Inflammatory macrophage (primary cell): ENCODE data around the gene CD3G.
A peak's percentile ranks its signal among the peaks of the same experiment; 100 is the strongest.
"Not testable (repeated sequence)": the region's sequence is repeated elsewhere in the genome, so short reads cannot be mapped to it uniquely, and the experiment has no call there.

Source experiments
- DNase-seq, 2 donors: peaks; one replicate each; pipeline ENCODE4 v3.0.0-alpha.2; 2020 to 2022
- total RNA-seq, 18 experiments: gene quantifications; one replicate each; lab custom pipeline; 2026; ENCODE audit warnings: mixed read lengths in 6 of 18, inconsistent platforms in 2 of 18; lab: John Stamatoyannopoulos, UW

Gene CD3G
- 0 to 0.12 (median 0) reads per million in 18 experiments for total RNA-seq

DNA sequence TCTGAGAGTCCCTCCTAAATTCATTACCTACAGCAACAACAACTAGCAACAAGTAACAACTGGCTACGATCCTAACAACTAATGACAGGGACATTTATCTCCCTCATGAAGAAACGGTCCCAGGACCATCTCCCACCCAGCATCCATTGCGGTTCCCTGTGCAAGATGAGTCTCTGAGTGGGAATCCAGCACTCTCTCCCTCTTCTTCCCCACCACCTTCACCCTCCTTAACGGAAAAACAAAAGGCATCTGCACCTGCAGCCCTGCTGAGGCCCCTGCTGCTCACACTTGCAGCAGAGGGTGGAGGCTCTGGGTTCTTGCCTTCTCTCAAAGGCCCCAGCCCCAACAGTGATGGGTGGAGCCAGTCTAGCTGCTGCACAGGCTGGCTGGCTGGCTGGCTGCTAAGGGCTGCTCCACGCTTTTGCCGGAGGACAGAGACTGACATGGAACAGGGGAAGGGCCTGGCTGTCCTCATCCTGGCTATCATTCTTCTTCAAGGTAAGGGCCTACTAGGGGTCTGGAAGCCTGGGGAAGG, at the start of gene CD3G:
CD3G (plus strand) TSS at position 364 of the 535 bp plus-strand sequence; CDS start at position 444, 80 bp downstream.
- DNase-seq: no peak

- DNase-seq: peak in 1 of 2 donors; percentile 26
Measured at GRCh38 chr11:118295199-118295598, 48.9 kb upstream of the CD3G start.

- peak; percentile 46 to 60 for DNase-seq
Measured at GRCh38 chr11:118295815-118296454, 48.2 kb upstream of the CD3G start.

- no peak for DNase-seq
Measured at GRCh38 chr11:118301600-118302195, 42.4 kb upstream of the CD3G start.

DNA sequence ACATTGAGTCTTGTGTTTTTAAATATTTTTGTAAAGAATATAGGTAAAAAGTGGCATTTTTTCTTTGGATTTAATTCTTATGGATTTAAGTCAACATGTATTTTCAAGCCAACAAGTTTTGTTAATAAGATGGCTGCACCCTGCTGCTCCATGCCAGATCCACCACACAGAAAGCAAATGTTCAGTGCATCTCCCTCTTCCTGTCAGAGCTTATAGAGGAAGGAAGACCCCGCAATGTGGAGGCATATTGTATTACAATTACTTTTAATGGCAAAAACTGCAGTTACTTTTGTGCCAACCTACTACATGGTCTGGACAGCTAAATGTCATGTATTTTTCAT, 39.9 kb upstream of the CD3G start:
- no peak for DNase-seq

- no peak for DNase-seq
Measured at GRCh38 chr11:118304568-118305248, 39.4 kb upstream of the CD3G start, which contains the start of gene CD3E. TSS of gene CD3E (plus strand) at chr11:118304730. CDS start at chr11:118304953, 223 bp downstream.

DNA sequence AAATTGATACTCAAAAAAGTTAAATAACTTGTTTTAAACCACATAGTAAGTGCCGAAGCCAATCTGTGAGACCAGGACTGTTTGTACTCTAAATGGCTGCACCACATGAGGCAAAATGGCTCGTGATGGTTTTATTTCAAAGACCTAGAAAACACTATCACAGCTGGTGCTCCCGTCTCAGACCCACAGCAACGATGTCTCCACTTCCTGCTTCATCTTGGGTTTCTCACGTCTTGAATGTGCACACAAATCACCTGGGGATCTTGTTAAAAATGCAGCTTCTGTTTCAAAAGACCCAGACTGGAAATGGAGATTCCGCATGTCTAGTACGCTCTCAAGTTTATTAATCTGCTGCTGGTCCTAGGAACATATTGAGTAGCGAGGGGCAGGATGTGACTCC, 38.4 kb upstream of the CD3G start:
- no peak for DNase-seq

DNA sequence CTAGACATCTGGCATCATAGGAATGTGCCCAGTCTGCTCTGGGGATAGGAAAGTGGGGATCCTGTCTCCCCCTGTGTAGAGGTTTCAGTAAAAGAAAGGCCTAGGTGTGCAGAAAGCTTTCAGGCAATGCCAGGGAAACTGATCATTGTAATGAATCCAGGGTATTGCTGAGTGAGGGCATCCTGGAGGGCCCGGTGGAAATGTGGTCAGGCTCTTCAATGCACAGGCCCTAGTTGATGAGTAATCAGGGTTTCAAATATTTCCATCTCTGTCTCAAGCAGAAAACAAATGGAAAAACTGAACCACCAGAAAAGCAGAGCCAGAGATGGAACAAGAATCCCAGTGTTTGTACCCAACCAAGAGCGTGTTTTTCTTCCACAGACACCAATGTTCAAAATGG, 37.6 kb upstream of the CD3G start:
- DNase-seq: no peak

- not testable (repeated sequence) for DNase-seq
Measured at GRCh38 chr11:118308995-118309528, 35.1 kb upstream of the CD3G start.

- DNase-seq: no peak
Measured at GRCh38 chr11:118310271-118310670, 33.9 kb upstream of the CD3G start.

DNA sequence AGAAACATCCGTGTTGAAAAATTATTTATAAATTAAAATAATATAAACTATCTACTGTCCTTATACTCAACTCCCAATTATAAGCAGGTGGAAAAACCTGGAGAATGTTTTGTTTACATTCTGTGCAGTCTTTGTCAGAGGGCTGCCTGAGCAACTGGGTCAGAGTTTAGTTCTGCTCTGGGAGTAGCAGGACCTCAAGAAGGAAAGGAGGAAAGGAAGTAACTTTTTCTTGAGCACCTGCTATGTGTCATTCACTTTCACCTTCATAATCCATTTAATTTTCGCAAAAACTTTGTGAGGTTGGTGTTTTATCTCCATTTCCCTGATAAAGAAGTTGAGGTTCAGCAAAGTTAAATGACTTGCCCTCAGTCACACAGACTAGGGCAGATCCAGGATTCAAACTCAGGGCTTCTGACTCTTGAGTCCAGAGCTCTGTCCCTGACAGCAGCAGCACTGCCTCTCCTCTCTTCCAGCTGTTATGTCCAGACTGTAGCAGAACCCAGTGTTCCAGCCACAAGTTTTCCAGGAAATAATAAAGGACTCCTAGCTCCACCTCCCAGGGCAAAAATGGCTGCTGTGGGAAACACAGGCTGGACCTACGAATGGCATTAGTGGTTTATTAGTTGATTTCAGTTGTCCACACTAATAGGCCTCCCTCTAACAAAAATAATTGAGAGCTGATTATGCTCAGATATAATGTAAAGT, 33.2 kb upstream of the CD3G start:
- no peak for DNase-seq

GRCh38 chr11:118311518-118311917, 32.6 kb upstream of the CD3G start:
- DNase-seq: no peak

- no peak for DNase-seq
Measured at GRCh38 chr11:118312328-118312727, 31.8 kb upstream of the CD3G start.

DNA sequence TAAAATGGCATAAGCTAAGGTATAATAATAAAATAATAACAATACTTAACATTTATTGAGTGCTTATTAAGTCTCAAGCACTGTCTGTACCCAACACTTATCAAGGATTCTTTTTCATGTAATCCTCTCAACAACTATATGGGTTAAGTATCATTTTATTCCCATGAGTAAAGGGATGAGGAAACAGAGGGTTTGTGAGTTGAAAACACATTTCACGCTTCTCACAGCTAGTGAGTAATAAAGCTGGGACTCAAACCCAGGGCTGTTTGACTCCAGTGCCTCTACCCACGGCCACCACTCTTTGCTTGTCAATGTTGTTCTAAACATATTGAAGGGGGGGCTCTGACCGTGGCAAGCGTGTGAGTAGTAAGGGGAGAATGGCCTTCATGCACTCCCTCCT, 30.9 kb upstream of the CD3G start:
- DNase-seq: no peak

- no peak for DNase-seq
Measured at GRCh38 chr11:118314988-118315411, 29.1 kb upstream of the CD3G start.

DNA sequence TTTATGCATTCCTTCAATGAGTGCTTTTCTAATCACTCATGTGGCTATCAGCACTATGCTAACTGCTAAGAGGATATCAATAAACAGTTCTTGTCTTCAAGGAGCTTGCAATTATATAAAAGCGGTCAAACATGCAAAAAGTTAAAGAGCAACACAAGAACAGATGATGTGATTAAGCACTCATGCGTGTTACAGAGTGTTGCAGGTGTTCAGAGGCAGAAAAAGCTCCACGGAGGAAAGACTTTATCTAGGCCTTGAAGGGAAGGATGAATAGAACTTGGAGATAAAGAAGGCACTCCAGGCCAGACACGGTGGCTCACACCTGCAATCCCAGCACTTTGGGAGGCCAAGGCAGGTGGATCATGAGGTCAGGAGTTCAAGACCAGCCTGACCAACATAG, 26.0 kb upstream of the CD3G start:
- no peak for DNase-seq

- peak; percentile 93 for DNase-seq
Measured at GRCh38 chr11:118318581-118319336, 25.4 kb upstream of the CD3G start.

- DNase-seq: peak; percentile 90 to 91
Measured at GRCh38 chr11:118319337-118319707, 24.8 kb upstream of the CD3G start.

DNA sequence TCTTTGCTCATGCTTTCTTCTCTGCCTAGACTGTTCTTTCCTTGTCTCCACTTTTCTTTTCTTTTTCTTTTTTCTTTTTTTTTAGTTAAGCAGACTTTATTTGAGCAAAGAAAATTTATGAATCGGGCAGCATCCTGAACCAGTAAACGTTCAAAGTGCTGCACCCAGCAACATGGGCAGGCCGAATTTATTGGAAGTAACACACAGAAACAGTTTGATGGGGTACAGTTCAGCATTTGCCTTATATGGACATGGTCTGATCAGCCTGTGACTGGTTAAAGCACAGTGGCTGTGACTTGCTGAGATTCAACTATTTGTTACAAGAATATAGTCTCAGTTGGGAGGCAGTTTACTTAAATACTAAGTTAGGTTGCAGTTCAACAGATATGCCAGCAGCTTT, 23.6 kb upstream of the CD3G start:
- no peak for DNase-seq

DNA sequence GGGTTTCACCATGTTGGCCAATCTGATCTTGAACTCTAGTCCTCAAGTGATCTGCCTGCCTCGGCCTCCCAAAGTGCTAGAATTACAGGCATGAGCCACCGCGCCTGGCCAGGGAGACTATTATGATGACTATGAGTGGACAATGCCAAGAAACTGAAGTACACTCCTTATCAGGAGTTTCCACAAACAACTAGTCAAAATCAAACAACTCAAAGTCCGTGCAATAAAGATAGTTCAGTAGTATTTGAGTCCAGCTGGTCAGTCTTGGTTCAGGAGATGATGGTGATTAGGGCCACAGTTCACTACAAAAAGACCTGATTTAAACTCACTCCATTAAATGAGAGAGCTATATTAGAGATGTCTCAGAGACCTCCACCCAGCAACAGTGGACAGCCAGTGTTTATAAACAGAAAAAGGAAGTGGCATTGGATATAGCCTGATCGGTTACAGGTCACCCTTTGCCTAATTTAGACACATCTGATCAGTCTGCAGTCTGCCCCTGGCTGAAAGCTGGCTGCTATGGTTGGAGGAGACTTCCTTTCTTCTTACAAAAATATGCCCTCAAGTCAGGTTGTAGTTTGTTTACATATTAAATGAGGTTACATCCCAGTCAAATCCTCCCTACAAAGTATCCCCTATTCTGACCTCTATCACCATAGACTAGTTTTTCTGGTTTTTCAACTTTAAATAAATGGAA, 22.6 kb upstream of the CD3G start:
- peak; percentile 67 to 74 for DNase-seq

DNA sequence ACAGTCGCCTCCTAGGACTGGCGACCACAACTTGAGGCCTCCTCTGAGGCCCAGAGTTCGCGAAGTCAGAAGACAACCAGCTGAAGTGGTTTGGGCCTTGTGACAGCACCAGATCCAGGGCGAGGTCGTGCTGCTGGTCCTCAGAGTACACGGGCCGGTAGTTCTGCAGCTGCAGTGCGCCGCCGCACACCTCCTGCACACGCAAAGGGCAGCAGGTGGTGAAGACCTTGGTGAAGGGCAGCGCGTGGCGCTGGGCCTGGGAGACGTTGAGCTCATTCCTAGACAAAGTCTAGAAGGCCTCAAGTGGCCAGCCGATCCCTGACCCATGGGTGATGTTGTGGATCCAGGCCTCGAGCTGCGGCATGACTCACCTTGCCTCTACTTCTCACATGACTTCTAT, 21.4 kb upstream of the CD3G start:
- no peak for DNase-seq
